ENCODE results near the gene SNCAIP. TPM values are rescaled to one million over a fixed set of nuclear protein-coding genes. Genes with fewer than 3 reads are reported as not detected.
A peak's percentile ranks its signal among the peaks of the same experiment; 100 is the strongest.

SNCAIP gene
- total RNA-seq, 1 donor from 2014 or later, result 1.8 TPM

GRCh38 chr5:122458278-122458872, 146.3 kb downstream of the SNCAIP start:
- no peak overlapping the region for H3K4me3 ChIP-seq (ENCODE audit: low read depth, low read length)
- peak; percentile 61 for TF ChIP-seq CTCF (conservative IDR thresholded peaks at IDR 0.05; ENCODE audit: low read depth, low read length)
- no peak for DNase-seq (ENCODE audit: low read depth)

- no peak overlapping the region for H3K4me3 ChIP-seq (ENCODE audit: low read depth, low read length)
- no peak for TF ChIP-seq CTCF (conservative IDR thresholded peaks at IDR 0.05; ENCODE audit: low read depth, low read length)
- DNase-seq (ENCODE audit: low read depth), result no peak
Measured at GRCh38 chr5:122462486-122462885, 150.4 kb downstream of the SNCAIP start.

DNA sequence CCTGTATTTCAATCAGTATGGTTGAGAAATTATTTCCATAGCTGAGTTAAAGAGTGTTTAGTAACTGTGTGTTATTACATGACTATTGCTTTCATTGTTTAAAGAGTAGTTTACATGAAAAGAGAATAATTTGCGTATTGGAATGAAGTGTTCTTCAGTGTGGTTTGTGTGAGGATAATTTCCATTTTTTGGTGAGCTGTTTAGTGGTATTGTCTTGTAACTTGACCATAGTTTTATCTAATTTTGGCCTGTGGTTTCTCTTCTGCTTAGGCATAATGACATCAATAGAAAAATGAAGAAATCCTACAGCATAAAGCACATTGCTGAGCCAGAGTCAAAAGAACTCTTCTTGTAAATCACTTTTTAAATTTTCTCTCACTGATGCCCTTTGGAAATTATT, 151.2 kb downstream of the SNCAIP start:
- TF ChIP-seq CTCF (conservative IDR thresholded peaks at IDR 0.05; ENCODE audit: low read depth, low read length), result no peak
- no peak for DNase-seq (ENCODE audit: low read depth)
- no peak overlapping the region for H3K4me3 ChIP-seq (ENCODE audit: low read depth, low read length)

GRCh38 chr5:122464191-122464590, 152.2 kb downstream of the SNCAIP start:
- no peak for DNase-seq (ENCODE audit: low read depth)
- no peak for TF ChIP-seq CTCF (conservative IDR thresholded peaks at IDR 0.05; ENCODE audit: low read depth, low read length)
- no peak overlapping the region for H3K4me3 ChIP-seq (ENCODE audit: low read depth, low read length)

DNA sequence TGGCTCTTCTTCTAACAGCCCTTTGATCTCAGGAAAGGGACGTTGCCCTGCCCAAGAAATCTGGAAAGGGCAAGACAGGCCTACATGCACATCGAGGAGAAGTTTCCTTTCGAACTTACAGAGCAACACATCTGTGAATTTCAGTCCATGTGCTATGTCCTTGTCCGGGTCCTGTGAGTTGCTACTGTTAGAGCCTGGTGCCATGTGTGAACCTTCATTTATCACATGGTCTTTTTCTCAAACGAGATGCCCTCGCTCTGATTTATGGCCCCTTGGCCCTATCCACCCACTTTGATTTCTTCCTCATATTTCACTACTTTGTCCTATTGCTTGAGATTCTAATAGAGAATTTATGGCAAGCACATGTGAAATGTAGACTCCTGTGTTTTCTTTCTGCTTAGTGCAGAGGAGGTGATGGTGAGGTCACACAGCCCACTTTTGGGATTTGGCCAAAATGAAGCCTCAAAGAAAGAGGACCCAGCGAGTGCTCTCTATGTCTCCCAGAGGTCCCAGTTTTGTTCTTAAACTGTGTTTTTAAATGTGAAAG, 153.1 kb downstream of the SNCAIP start:
- no peak for TF ChIP-seq CTCF (conservative IDR thresholded peaks at IDR 0.05; ENCODE audit: low read depth, low read length)
- no peak for DNase-seq (ENCODE audit: low read depth)
- no peak overlapping the region for H3K4me3 ChIP-seq (ENCODE audit: low read depth, low read length)

DNA sequence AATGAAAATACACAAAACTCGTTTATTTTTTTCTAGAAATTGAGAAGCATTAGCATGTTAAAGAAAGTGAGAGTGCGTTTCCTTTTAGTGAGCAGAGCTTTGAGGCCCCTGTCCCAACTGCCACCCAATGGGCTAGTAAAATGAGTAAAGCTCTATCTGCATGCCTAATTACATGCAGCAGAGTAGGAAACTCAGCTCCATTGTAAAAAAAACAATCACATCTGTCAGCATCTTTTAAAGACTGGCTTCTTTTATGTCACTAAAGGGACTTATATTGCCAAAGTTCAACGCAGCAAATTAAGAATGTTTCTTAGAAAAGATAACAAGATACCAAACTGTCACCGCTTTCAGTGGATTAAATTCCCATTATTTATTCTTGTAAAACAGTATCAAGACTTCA, 154.0 kb downstream of the SNCAIP start:
- H3K4me3 ChIP-seq (ENCODE audit: low read depth, low read length), result no peak overlapping the region
- no peak for TF ChIP-seq CTCF (conservative IDR thresholded peaks at IDR 0.05; ENCODE audit: low read depth, low read length)
- no peak for DNase-seq (ENCODE audit: low read depth)

All from epithelial cell of proximal tubule (primary cell).